Measurements from ENCODE around the gene SLC2A1.

The SLC2A1 gene

DNA sequence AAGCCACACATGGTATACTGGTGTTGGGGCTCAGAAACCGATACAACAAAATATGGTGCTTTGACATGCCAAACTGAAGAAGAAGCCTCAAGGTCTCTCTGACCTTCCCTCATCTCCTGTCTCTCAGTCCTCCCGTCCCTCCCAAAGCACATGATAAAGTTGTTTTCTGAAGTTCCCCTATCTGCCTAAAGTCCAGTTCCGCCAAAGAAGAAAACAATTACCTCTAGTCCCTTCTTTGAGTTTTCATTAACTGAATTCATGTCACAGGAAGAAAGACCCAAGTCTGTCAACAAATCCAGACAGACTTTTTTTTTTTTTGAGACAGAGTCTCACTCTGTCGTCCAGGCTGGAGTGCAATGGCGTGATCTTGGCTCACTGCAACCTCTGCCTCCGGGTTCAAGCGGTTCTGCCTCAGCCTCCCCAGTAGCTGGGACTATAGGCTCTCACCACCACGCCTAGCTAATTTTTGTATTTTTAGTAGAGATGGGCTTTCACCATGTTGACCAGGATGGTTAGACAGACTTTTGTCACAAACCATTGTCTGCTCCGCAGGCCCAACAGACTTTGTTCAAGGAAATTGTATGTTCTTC is 32.2 kb upstream of the SLC2A1 start:
- H3K27me3 Mint-ChIP-seq: peaks cover 15% of the 10 kb centered on the region
- H3K9me3 Mint-ChIP-seq: no peaks in the 10 kb centered on the region
- CTCF ChIA-PET: no interaction called here
- H3K4me3 Mint-ChIP-seq: no peak overlapping the region
- peaks cover 2% of the 10 kb centered on the region for H3K36me3 Mint-ChIP-seq
- H3K27ac Mint-ChIP-seq: no peak overlapping the region
- DNase-seq: no peak
- no peaks in the 10 kb centered on the region for H3K4me1 Mint-ChIP-seq

DNA sequence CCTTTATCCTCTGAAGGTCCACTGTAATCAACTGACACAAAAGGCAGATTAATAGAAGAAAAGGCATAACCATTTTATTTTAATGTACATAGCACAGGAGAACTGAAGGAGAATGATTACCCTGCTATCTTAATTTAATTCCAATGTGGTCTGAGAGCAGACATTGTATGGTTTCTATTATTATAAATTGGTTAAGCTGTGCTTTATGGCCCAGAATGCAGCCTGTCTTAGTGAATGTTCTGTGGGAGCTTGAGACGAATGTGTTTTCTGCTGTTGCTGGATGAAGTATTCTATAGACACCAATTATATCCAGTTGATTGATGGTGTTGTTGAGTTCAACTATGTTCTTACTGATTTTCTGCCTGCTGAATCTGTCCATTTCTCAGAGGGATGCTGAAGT is 25.0 kb upstream of the SLC2A1 start:
- DNase-seq: no peak
- Mint-ChIP-seq H3K9me3 (no peaks in the 10 kb centered on the region), H3K4me1 (no peaks in the 10 kb centered on the region), H3K27ac (no peak overlapping the region), H3K36me3 (no peaks in the 10 kb centered on the region), H3K27me3 (peaks cover 10% of the 10 kb centered on the region), H3K4me3 (no peak overlapping the region)
- CTCF ChIA-PET: interaction anchor here (0.6 to 1.3 kb wide), 3 partner anchors 13 to 90 kb away, joined by 3 read pairs; no protein-coding TSS in a partner anchor

DNA sequence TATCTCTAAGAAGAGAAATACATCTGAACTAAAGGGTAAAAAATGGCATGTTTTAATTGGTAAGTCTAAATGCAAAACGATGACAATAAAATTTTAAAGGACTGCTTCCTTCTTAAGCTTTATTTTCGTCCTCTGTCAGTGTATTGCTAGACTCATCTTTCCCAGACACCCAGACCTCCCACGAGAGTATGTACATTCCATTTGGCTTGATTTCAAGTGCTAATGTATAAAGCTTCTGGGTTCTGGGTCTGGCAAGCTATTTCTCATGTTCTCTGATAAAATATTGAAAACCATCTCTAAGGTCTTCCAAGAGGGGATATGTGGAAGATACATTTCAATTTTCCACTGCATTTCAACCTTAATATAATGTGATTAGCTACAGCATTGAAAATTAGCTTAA is 24.6 kb upstream of the SLC2A1 start:
- Mint-ChIP-seq H3K4me3 (no peak overlapping the region), H3K27me3 (peaks cover 10% of the 10 kb centered on the region), H3K9me3 (no peaks in the 10 kb centered on the region), H3K4me1 (no peaks in the 10 kb centered on the region), H3K36me3 (no peaks in the 10 kb centered on the region), H3K27ac (no peak overlapping the region)
- CTCF ChIA-PET: interaction anchor here (0.6 to 1.3 kb wide), 3 partner anchors 13 to 90 kb away, joined by 3 read pairs; no protein-coding TSS in a partner anchor
- DNase-seq: no peak

DNA sequence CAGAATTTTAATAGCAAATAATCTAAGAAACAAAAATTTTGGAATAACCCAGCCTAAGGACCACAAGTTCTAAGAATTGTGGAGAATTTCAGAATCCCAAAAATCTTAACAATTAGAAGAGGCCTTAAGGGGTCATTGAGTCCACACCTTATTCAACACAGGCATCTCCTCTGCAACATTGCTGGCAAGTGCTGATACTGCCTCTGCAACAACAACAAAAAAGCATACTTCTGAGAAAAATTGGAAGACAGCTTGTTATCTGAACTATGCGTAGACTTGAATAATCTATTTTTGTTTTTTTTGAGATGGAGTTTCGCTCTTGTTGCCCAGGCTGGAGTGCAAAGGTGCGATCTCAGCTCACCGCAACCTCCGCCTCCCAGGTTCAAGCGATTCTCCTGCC is 24.0 kb upstream of the SLC2A1 start:
- CTCF ChIA-PET: interaction anchor here (1.3 kb wide), 1 partner anchor 91 kb away, joined by 3 read pairs; no protein-coding TSS in a partner anchor
- H3K9me3 Mint-ChIP-seq: no peaks in the 10 kb centered on the region
- no peak overlapping the region for H3K4me3 Mint-ChIP-seq
- no peak overlapping the region for H3K27ac Mint-ChIP-seq
- H3K4me1 Mint-ChIP-seq: no peaks in the 10 kb centered on the region
- DNase-seq: no peak
- H3K27me3 Mint-ChIP-seq: peaks cover 10% of the 10 kb centered on the region
- no peaks in the 10 kb centered on the region for H3K36me3 Mint-ChIP-seq

DNA sequence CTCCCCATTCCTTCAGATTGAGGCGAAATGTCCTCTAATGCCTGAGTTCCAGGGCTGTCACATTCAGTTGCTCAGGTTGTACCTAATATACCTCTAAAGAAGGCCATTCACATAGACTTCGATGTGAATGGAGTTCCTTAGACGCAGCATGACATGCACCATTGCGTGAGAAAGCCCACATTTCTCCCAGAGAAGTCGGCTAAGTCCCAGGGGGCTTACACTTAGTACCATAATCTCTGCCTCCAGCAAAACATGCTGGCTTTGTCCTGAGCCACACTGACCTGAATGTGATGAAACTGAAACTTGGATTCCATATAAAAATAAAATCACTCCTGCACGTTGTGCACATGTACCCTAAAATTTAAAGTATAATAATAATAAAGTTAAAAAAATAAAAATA is 23.2 kb upstream of the SLC2A1 start:
- Mint-ChIP-seq H3K27me3 (peaks cover 10% of the 10 kb centered on the region), H3K4me3 (no peak overlapping the region), H3K27ac (no peak overlapping the region), H3K9me3 (no peaks in the 10 kb centered on the region), H3K36me3 (no peaks in the 10 kb centered on the region), H3K4me1 (no peaks in the 10 kb centered on the region)
- CTCF ChIA-PET: no interaction called here
- DNase-seq: no peak

DNA sequence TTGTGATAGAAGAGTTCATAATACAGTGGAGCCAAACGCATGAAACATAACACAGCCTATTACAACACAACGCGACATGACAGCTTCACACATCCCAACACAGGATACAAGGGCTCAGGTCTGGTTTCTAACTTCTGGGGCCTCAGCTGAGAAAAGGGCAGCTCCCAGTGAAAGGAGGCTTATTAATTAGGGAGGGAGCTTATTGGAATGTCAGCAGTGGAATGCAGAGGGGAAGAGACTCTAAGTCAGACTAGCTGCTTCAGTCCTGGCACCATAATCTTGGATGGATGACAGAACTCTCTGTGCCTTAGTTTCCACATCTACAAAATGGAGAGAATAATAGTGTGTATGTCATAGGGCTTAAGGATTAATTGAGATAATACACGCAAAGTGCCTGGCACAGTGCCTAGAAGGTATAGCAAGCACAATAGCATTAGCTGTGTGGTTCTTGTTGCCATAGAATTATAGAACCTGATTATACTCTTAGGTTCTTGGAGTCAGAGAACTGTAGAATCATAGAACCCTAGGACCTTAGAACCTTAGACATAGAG is 22.7 kb upstream of the SLC2A1 start:
- CTCF ChIA-PET: no interaction called here
- no peak overlapping the region for H3K27ac Mint-ChIP-seq
- no peaks in the 10 kb centered on the region for H3K36me3 Mint-ChIP-seq
- no peak overlapping the region for H3K4me3 Mint-ChIP-seq
- H3K9me3 Mint-ChIP-seq: no peaks in the 10 kb centered on the region
- DNase-seq: no peak
- no peaks in the 10 kb centered on the region for H3K4me1 Mint-ChIP-seq
- peaks cover 10% of the 10 kb centered on the region for H3K27me3 Mint-ChIP-seq

DNA sequence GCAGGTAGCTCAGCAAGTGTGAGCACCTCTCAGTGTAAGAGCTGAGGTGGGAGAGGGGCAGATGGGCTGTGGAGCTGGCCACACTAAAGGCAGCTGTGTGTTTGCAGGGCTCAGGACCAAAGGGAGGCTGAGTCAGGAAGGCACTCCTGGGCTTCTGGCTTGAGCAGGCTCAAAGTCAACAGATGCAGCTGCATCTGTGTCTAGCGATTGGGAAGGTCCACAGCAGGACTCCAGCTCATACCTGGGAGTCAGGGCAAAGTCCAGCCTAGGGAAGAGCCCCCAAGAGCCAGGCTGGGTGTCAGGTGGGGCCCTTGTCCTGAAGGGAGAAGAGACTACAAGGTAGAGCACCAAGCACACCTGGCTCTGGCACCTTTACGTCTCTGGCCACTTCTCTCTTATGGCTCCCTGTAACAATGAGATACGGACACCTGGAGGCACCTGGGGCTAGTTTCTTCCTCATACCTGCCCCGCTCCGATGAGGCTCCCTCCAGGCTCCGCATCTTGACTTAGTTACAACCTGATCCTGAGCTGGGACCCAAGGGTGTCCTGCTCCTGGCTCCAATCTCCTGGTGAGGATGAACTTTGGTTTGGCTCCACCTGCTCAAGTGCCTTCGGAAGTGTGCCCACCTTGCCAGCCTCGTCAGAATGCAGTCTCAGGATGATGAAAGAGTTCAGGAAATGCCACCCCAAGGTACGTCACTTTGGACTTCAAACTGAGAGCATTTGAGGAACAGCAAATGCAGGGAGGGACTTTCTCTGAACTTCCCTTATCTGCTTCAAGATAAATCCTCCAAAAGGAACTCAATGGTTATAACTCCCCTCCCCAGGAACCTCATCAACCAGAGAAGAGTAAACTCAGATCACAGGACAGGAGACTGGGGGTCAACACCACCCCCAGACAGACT is 21.5 kb upstream of the SLC2A1 start:
- Mint-ChIP-seq H3K9me3 (no peaks in the 10 kb centered on the region), H3K27ac (no peak overlapping the region), H3K4me1 (no peaks in the 10 kb centered on the region), H3K27me3 (peaks cover 10% of the 10 kb centered on the region), H3K36me3 (no peaks in the 10 kb centered on the region), H3K4me3 (no peak overlapping the region)
- no peak for DNase-seq
- CTCF ChIA-PET: no interaction called here

DNA sequence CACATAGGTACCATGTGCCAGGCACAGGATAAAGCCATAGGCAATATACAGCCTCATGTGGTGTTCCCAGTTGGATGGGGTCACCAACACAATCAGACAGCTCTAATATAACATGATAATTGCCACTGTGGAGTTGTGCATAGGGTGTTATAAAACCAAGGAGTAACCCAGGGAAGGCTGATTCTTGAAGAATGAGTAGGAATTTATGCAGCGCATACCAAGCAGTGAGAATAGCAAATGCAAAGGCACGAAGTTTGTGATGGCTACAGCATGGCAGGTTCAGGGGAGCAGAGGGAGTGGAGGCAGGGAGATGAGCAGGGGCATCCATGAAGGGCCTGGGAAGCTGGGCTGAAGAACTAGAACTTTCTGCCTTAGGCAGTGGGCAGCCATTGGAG is 20.4 kb upstream of the SLC2A1 start:
- CTCF ChIA-PET: no interaction called here
- Mint-ChIP-seq H3K4me3 (no peak overlapping the region), H3K9me3 (no peaks in the 10 kb centered on the region), H3K27me3 (peaks cover 10% of the 10 kb centered on the region), H3K4me1 (no peaks in the 10 kb centered on the region), H3K27ac (no peak overlapping the region), H3K36me3 (no peaks in the 10 kb centered on the region)
- no peak for DNase-seq

DNA sequence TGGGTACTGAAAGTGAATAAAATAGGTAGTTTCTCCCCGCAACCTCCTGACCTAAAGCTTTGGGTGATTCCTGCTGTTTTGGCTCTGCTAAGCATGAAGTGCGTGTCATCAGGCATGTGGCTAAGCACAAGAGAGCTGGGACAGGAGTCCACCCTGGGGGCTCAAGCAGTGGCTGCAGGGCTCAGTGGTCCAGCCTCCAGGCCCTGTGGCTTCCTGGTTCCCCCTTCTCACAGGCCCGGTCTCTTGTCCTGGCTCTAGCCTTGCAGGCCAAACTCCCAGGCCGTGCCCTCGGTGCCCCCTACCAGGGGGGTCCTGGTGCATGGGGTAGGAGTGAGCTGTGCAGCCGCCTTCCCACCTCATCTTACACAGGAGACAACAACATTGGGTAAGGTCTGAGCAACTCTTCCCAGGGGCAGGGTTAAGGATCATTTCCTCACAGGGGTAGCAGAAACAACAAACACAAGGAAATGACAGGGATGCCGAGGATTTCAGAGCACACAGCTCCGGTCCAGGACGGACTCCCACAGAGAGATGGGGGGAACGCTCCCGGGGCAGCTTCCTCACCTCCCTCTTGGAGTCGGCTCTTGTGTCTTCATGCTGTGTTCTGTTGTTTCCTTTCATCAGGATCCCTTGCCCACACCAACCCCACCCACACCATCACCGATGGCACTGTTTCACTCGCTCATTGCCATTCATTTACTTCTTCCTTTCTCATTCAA is 19.8 kb upstream of the SLC2A1 start:
- H3K27me3 Mint-ChIP-seq: peaks cover 10% of the 10 kb centered on the region
- CTCF ChIA-PET: no interaction called here
- H3K4me1 Mint-ChIP-seq: no peaks in the 10 kb centered on the region
- no peaks in the 10 kb centered on the region for H3K9me3 Mint-ChIP-seq
- H3K4me3 Mint-ChIP-seq: no peak overlapping the region
- H3K36me3 Mint-ChIP-seq: no peaks in the 10 kb centered on the region
- DNase-seq: no peak
- H3K27ac Mint-ChIP-seq: no peak overlapping the region

DNA sequence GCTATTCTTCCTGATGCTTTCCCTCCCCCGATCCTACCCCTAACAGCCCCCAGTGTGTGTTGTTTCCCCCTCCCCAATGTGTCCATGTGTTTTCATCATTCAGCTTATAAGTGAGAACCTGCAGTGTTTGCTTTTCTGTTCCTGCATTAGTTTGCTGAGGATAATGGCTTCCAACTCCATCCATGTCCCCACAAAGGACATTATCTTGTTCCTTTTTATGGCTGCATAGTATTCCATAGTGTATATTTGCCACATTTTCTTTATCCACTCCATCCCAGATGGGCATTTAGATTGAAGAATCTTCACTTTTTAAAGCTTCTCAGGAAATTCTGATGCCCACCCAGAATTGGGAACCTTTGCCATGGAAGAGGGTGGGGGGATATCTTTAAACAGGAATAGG is 19.0 kb upstream of the SLC2A1 start:
- no peak overlapping the region for H3K4me3 Mint-ChIP-seq
- H3K36me3 Mint-ChIP-seq: no peaks in the 10 kb centered on the region
- peaks cover 10% of the 10 kb centered on the region for H3K27me3 Mint-ChIP-seq
- no peaks in the 10 kb centered on the region for H3K4me1 Mint-ChIP-seq
- no peak for DNase-seq
- H3K9me3 Mint-ChIP-seq: no peaks in the 10 kb centered on the region
- H3K27ac Mint-ChIP-seq: no peak overlapping the region
- CTCF ChIA-PET: interaction anchor here (0.7 kb wide), 1 partner anchor 65 kb away, joined by 3 read pairs; no protein-coding TSS in a partner anchor

DNA sequence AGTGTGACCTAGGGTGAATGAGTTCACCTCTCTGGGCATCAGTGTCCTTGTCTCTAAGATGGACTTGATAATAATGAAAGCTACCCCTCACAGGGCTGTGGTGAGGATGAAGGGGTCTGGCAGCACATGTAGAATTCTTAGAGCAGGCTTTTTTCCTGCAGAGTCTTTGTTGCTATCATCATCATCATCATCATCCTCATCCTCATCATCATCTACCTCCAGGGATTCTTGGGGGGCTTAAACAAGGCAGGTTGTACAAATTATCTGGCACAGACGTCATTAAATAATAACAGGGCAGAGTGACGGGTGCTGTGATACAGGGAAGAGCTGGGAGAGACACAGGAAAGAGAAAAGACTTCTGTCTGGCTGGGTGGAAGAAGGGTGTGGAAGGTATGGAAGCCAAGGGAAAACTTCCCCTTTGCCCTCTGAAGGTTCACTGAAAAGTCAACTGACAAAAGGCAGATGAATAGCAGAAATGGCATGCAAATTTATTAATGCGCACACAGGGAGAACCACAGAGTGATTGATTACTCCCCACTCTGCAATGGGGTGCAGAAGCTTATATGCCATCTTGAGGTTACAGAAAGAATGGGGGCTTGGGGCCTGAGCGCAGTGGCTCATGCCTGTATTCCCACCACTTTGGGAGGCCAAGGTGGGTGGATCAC is 17.0 kb upstream of the SLC2A1 start:
- Mint-ChIP-seq H3K4me3 (no peak overlapping the region), H3K4me1 (no peaks in the 10 kb centered on the region), H3K9me3 (no peaks in the 10 kb centered on the region), H3K27me3 (peaks cover 10% of the 10 kb centered on the region), H3K27ac (no peak overlapping the region), H3K36me3 (no peaks in the 10 kb centered on the region)
- no peak for DNase-seq
- CTCF ChIA-PET: no interaction called here

DNA sequence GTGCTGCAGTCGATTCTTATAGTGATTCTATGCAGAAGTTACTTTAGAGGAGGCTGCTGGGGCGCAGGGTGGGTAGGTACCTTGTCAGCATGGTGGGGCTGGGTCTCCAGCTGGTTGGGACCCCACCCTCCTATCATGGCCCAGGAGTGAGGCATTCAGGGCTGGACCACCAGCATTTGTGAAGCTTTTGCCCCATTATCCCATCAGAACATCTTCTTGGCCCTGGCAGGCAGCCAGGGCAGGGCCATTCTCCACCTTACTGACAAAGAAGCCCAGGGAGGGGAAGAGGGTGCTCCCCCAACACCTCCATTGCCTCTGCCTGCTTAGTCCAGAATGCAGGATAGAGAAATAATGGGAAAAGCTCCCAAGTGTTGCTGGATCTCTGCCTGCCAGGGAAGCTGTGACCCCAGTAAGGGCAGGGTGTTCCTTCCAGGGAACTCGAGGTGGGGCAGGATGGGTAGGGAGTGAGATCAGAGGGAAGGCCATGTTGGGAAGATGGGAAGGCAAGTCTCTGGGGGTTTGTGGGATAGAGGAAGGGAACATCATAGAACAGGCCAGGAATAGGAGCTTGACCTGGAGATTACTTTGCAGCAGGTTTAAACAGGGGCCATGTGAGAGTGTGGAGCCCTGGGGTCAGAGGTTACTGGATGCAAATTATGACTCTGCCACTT is 16.2 kb upstream of the SLC2A1 start:
- no peak overlapping the region for H3K4me3 Mint-ChIP-seq
- DNase-seq: no peak
- CTCF ChIA-PET: no interaction called here
- no peaks in the 10 kb centered on the region for H3K9me3 Mint-ChIP-seq
- no peaks in the 10 kb centered on the region for H3K36me3 Mint-ChIP-seq
- no peak overlapping the region for H3K27ac Mint-ChIP-seq
- H3K4me1 Mint-ChIP-seq: no peaks in the 10 kb centered on the region
- H3K27me3 Mint-ChIP-seq: peaks cover 9% of the 10 kb centered on the region

DNA sequence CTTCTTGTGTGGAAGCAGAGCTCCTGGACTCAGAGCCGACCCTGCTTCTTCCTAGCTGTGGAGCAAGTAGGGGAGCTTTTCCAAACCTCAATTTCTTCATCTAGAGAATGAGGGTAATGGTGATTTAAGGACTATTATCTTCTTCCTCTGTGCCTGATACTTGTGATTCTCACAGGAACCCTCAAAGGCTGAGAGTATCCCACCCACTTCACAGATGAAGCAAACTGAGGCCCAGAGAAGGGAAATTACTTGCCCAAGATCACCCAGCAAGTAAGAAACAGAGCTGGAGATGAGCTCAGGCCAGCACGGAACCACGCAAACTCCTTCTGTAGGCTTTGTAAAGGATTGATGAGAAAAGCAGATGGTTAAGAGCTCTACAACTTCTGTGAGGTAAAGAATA is 15.1 kb upstream of the SLC2A1 start:
- H3K27ac Mint-ChIP-seq: no peak overlapping the region
- CTCF ChIA-PET: interaction anchor here (0.9 kb wide), 1 partner anchor 100 kb away, joined by 3 read pairs; no protein-coding TSS in a partner anchor

More for the DNA sequence above, 15.1 kb upstream of the SLC2A1 start:
- H3K4me1 Mint-ChIP-seq: no peaks in the 10 kb centered on the region
- H3K4me3 Mint-ChIP-seq: no peak overlapping the region
- H3K27me3 Mint-ChIP-seq: peaks cover 4% of the 10 kb centered on the region
- H3K9me3 Mint-ChIP-seq: no peaks in the 10 kb centered on the region
- no peaks in the 10 kb centered on the region for H3K36me3 Mint-ChIP-seq
- no peak for DNase-seq
